ENCODE data around the gene HCFC1R1. TPM values are rescaled to one million over a fixed set of nuclear protein-coding genes. Genes with fewer than 3 reads are reported as not detected.
A peak's percentile ranks its signal among the peaks of the same experiment; 100 is the strongest.

Gene HCFC1R1
- total and polyA plus RNA-seq, 2 of the 8 experiments (the other 6 are each of a cell fraction or from before 2014, with no cell fraction given), result 72.7 to 138 TPM

- no peak for FAIRE-seq
Observed at GRCh38 chr16:2973093-2973492, 50.6 kb downstream of the HCFC1R1 start.

More at GRCh38 chr16:2973093-2973492, 50.6 kb downstream of the HCFC1R1 start:
- H2AFZ ChIP-seq (ENCODE audit: low read length), result no peak overlapping the region
- H3K4me1 ChIP-seq (replicated peaks in 1 of 4; ENCODE audit: control insufficient read depth in 3 of 4, insufficient read depth in 4 of 4, low read length in 3 of 4), result peaks cover 0 to 20% (median 11%) of the 10 kb centered on the region in 4 experiments; a peak in 6 of 7 replicates
- no peak overlapping the region for H3K14ac ChIP-seq (ENCODE audit: insufficient read length)
- H2BK5ac ChIP-seq (ENCODE audit: low read depth, low read length), result no peak overlapping the region
- H3K56ac ChIP-seq (replicated peaks; ENCODE audit: insufficient read length, low read depth, low read length), result no peak overlapping the region
- no peak for DNase-seq (ENCODE audit: low read depth in 1 of 2, low spot score in 2 of 2)
- H3K36me3 ChIP-seq (ENCODE audit: control insufficient read depth in 2 of 4, insufficient read depth in 4 of 4, low read length in 3 of 4), result peaks cover 20 to 46% (median 33%) of the 10 kb centered on the region in 4 experiments
- WGBS, 2 experiments (ENCODE audit: extremely low coverage in 1 of 2, insufficient coverage in 1 of 2, insufficient read length in 1 of 2, insufficient replicate concordance in 2 of 2, low coverage in 1 of 2, low lambda C conversion rate in 2 of 2, missing lambda C conversion rate in 1 of 2), result 90% methylated on average over 5 of the region's 5 CpGs; no CpG with 5 or more reads in 1 of the 2 experiments
- H3K27ac ChIP-seq (ENCODE audit: low read depth, low read length), result no peak overlapping the region
- CTCF ChIA-PET (ENCODE audit: partially characterized antibody), result interaction anchor here (0.8 to 2.8 kb wide), 10 partner anchors 9 to 86 kb away, joined by 3 to 15 read pairs (median 4); partner anchors contain the start of genes CLDN6 and KREMEN2
- peaks cover 9% of the 10 kb centered on the region for H3K23me2 ChIP-seq (ENCODE audit: low read depth, low read length)
- H2BK120ac ChIP-seq (replicated peaks; ENCODE audit: low read depth, low read length), result no peak overlapping the region
- H4K5ac ChIP-seq (ENCODE audit: insufficient read length, low read depth, low read length), result no peak overlapping the region
- H2BK12ac ChIP-seq (ENCODE audit: low read depth, low read length), result no peak overlapping the region
- no peak overlapping the region for H2BK15ac ChIP-seq (ENCODE audit: low read length)
- peaks cover 16% of the 10 kb centered on the region for H3K79me1 ChIP-seq (ENCODE audit: low read depth, low read length)
- H3K4me2 ChIP-seq (ENCODE audit: insufficient read depth in 1 of 2, low read depth in 2 of 2, low read length in 2 of 2), result no peak overlapping the region
- H2AK5ac ChIP-seq (ENCODE audit: low read depth, low read length), result no peak overlapping the region
- H3K18ac ChIP-seq (ENCODE audit: extremely low read depth, low read length), result no peak overlapping the region
- no peak overlapping the region; the same call in 1 of the 2 replicates for H4K8ac ChIP-seq (ENCODE audit: extremely low read depth, insufficient read depth, low read length)
- TF ChIP-seq POLR2AphosphoS5 (IDR thresholded peaks at IDR 0.05; ENCODE audit: low read depth, low read length) (0 out of 2 replicates have a peak, but pooled peaks have one; percentile 24), POLR2A (IDR thresholded peaks at IDR 0.05; ENCODE audit: control extremely low read depth in 1 of 2, low read depth in 2 of 2, low read length in 2 of 2) (peak in 1 of 2 experiments; percentile 39; a peak in 2 of 3 replicates), NANOG (IDR thresholded peaks at IDR 0.05; ENCODE audit: insufficient read depth, low read depth, low read length, poor library complexity, severe bottlenecking) (no peak)
- no peak overlapping the region for H3K23ac ChIP-seq (ENCODE audit: insufficient read length)
- H2BK20ac ChIP-seq (ENCODE audit: low read length), result no peak overlapping the region
- H3K79me2 ChIP-seq (ENCODE audit: control insufficient read depth in 1 of 2, insufficient read depth in 2 of 2, low read length in 2 of 2), result peaks cover 0 to 2% of the 10 kb centered on the region in 2 experiments; a peak in 1 of 4 replicates
- POLR2A ChIA-PET (ENCODE audit: partially characterized antibody), result interaction anchor here (0.7 to 25.4 kb wide), 10 partner anchors 9 to 52 kb away, joined by 3 to 455 read pairs (median 6); partner anchors contain the start of genes CLDN6, HCFC1R1, KREMEN2 and PKMYT1
- H3K27me3 ChIP-seq (replicated peaks in 1 of 4; ENCODE audit: control insufficient read depth in 3 of 4, extremely low read depth in 1 of 4, insufficient read depth in 3 of 4, low read length in 3 of 4), result peaks cover 0 to 7% (median 4%) of the 10 kb centered on the region in 4 experiments; a peak in 5 of 7 replicates
- peaks cover 29 to 36% of the 10 kb centered on the region in 2 experiments for H4K20me1 ChIP-seq (replicated peaks in 1 of 2; ENCODE audit: control insufficient read depth in 1 of 2, insufficient read depth in 2 of 2, low read length in 2 of 2)
- H3K4ac ChIP-seq (replicated peaks; ENCODE audit: insufficient read length, low read depth, low read length), result no peak overlapping the region
- no peak overlapping the region for H3K9ac ChIP-seq (replicated peaks in 1 of 4; ENCODE audit: extremely low read depth in 1 of 4, low read depth in 3 of 4, low read length in 3 of 4)
- no peak overlapping the region for H3K4me3 ChIP-seq (ENCODE audit: extremely low read depth in 1 of 4, insufficient read depth in 2 of 4, low read depth in 3 of 4, low read length in 4 of 4)
- H4K91ac ChIP-seq (replicated peaks; ENCODE audit: insufficient read length, low read length), result no peak overlapping the region
- no peaks in the 10 kb centered on the region for H3K9me3 ChIP-seq (ENCODE audit: insufficient read depth in 2 of 2, low read depth in 1 of 2, low read length in 1 of 2)

All from H1 (cell line).